Lung (tissue), 13 donors: ENCODE data around the gene HNRNPA1. TPM values are rescaled to one million over a fixed set of nuclear protein-coding genes. Genes with fewer than 3 reads are reported as not detected.

ENCODE experiments used
- ATAC-seq: fragments of 200-7000 bp; cut with Tn5 transposase; one replicate; pipeline ENCODE4 v1.9.1; 2020; ENCODE audit warnings: moderate number of reproducible peaks; ENCODE audit not compliant: insufficient read depth, low FRiP score
- DNase-seq, 3 donors: peaks; one replicate each; pipeline ENCODE4 v3.0.0-alpha.2; 2013 to 2017
- H3K27ac ChIP-seq, 2 donors: one replicate each; pipeline ENCODE4 v1.5.1; 2013; ENCODE audit warnings: mild to moderate bottlenecking in 2 of 2, moderate library complexity in 2 of 2, control low read depth in 1 of 2, inconsistent platforms in 1 of 2, low read depth in 1 of 2, low read length in 1 of 2
- H3K27me3 ChIP-seq, 3 donors: one replicate each; pipeline ENCODE4 v1.5.1; 2013; ENCODE audit warnings: low read length in 2 of 3; ENCODE audit not compliant: control insufficient read depth in 3 of 3, insufficient read depth in 3 of 3
- H3K36me3 ChIP-seq, 4 donors: one replicate each; pipeline ENCODE4 v1.5.1; 2013; ENCODE audit warnings: low read length in 4 of 4, mild to moderate bottlenecking in 1 of 4, moderate library complexity in 1 of 4; ENCODE audit not compliant: control insufficient read depth in 4 of 4, insufficient read depth in 4 of 4
- H3K4me1 ChIP-seq, 5 donors: one replicate each; pipeline ENCODE4 v1.5.1; 2013; ENCODE audit warnings: low read length in 5 of 5, mild to moderate bottlenecking in 2 of 5, moderate library complexity in 1 of 5; ENCODE audit not compliant: control insufficient read depth in 5 of 5, insufficient read depth in 5 of 5
- H3K4me3 ChIP-seq: one replicate; pipeline ENCODE4 v1.5.1; 2013; ENCODE audit warnings: mild to moderate bottlenecking, control low read depth, moderate library complexity
- H3K9ac ChIP-seq, 2 donors: one replicate each; pipeline ENCODE4 v1.5.1; 2013; ENCODE audit warnings: low read length in 2 of 2, control low read depth in 1 of 2; ENCODE audit not compliant: insufficient read depth in 1 of 2
- H3K9me3 ChIP-seq, 4 donors: one replicate each; pipeline ENCODE4 v1.5.1; 2013; ENCODE audit warnings: low read length in 3 of 4, mild to moderate bottlenecking in 1 of 4, moderate library complexity in 1 of 4; ENCODE audit not compliant: control insufficient read depth in 4 of 4, insufficient read depth in 3 of 4
- WGBS, 2 donors: extraction: QIAGEN DNeasy Blood & Tissue Kit; methylation state at CpG; one replicate each; pipeline ENCODE4 v1.1.7; 2013; 5-methylcytosine and 5-hydroxymethylcytosine counted together
- polyA plus RNA-seq, 2 donors: library from polyadenylated mRNA; stranded (reverse); fragments of 200-250 nt; gene quantifications; one replicate each; pipeline ENCODE4 v1.2.1, GENCODE V29; 2013
- small RNA-seq: library from RNA; depleted of rRNA; stranded (forward); fragments of <200 nt; gene quantifications from one replicate; pipeline ENCODE3, GENCODE V24; 2014; ENCODE audit warnings: low replicate concordance
- total RNA-seq, 2 donors: library from RNA; depleted of rRNA in 1 of 2; stranded (reverse); fragments of >200 nt in 1 of 2; gene quantifications; one replicate each; pipeline ENCODE4 v1.2.1, GENCODE V29; 2014 to 2021
- TF ChIP-seq, protein P1 (sequence below): IDR thresholded peaks from 2 replicates; pipeline ENCODE4 v1.5.1; 2012; ENCODE audit warnings: mild to moderate bottlenecking; ENCODE audit errors: control extremely low read depth, extremely low read depth
- donor health status: control.
- donor health status: control.
- donor health status: Bipolar disorder and iron deficiency.
- donor health status: healthy.
- donor health status: DM: yes; HTN: yes; CAD: no.

HNRNPA1 gene
- total and polyA plus RNA-seq, 4 donors = 803 to 937 (median 863) TPM

DNA sequence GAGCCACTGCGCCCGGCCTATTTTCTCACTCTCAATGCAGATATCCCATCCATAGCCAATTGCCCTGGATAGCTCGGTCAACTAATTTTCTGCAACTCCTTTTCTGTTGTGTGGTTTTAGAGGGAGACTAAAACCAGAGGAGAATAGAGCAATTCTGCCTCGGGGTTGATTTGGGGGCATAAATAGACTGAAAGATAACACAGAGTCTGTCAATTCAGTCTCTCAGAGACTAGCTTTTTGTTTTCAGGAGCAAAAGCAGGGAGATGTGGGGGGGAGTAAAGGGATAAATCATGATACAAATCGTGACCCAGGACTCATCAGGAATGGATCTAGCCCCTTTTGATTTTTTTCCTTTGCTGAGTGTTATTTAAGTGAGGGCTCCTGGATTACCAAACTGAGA lies 50.9 kb downstream of the HNRNPA1 start:
- ATAC-seq (no peak), DNase-seq (no peak)
- peaks cover 0 to 7% (median 5%) of the 10 kb centered on the region in 5 donors for H3K4me1 ChIP-seq
- no peaks in the 10 kb centered on the region for H3K9me3 ChIP-seq
- WGBS, 2 donors = 93% methylated on average over 5 of the region's 5 CpGs
- no peak overlapping the region for H3K27ac ChIP-seq
- TF ChIP-seq, protein P1, sequence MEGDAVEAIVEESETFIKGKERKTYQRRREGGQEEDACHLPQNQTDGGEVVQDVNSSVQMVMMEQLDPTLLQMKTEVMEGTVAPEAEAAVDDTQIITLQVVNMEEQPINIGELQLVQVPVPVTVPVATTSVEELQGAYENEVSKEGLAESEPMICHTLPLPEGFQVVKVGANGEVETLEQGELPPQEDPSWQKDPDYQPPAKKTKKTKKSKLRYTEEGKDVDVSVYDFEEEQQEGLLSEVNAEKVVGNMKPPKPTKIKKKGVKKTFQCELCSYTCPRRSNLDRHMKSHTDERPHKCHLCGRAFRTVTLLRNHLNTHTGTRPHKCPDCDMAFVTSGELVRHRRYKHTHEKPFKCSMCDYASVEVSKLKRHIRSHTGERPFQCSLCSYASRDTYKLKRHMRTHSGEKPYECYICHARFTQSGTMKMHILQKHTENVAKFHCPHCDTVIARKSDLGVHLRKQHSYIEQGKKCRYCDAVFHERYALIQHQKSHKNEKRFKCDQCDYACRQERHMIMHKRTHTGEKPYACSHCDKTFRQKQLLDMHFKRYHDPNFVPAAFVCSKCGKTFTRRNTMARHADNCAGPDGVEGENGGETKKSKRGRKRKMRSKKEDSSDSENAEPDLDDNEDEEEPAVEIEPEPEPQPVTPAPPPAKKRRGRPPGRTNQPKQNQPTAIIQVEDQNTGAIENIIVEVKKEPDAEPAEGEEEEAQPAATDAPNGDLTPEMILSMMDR = no peak
- peaks cover 0 to 3% (median 2%) of the 10 kb centered on the region in 4 donors for H3K36me3 ChIP-seq
- H3K27me3 ChIP-seq = no peaks in the 10 kb centered on the region
- no peak overlapping the region for H3K9ac ChIP-seq
- no peak overlapping the region for H3K4me3 ChIP-seq

DNA sequence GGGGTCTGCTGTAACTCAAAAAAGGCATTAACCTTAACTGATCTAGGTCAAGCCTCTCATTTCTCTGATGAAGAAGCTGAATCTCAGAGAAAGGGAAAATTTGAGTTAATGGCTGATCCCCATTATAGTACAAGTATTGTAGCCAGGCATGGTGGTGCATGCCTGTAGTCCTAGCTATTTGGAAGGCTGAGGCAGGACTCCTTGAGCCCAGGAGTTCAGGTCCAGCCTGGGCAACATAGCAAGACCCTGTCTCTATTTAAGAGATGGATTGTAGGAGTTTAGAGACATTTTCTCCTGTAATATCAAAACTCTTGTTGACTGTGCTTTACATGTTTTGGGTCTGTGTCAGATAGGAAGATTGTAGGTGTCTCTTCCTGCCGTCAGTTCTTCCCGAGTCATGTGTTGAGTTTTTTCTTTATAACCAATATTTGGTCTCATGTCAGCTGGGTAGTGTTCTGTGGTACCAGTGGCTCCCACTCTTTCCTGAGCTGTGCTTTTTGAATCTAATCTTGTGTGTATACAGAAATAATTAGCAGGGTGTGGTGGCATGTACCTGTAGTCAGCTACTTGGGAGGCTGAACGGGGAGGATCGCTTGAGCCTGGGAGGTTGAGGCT lies 53.0 kb downstream of the HNRNPA1 start:
- WGBS, 2 donors = 94 to 95% methylated on average over 4 of the region's 4 CpGs
- no peak for ATAC-seq
- TF ChIP-seq, protein P1 = no peak

More for the DNA sequence above, 53.0 kb downstream of the HNRNPA1 start:
- no peak for DNase-seq
- no peak overlapping the region for H3K4me3 ChIP-seq
- peaks cover 0 to 3% (median 2%) of the 10 kb centered on the region in 4 donors for H3K36me3 ChIP-seq
- peaks cover 3 to 19% (median 17%) of the 10 kb centered on the region in 5 donors for H3K4me1 ChIP-seq
- H3K9ac ChIP-seq = no peak overlapping the region
- H3K9me3 ChIP-seq = no peaks in the 10 kb centered on the region
- no peaks in the 10 kb centered on the region for H3K27me3 ChIP-seq
- no peak overlapping the region for H3K27ac ChIP-seq

Small RNA genes within 50 kb of the gene (small RNA-seq; reads per million reads assigned to genes)
- gene RN7SL390P (not detected), gene RNU6-950P (not detected)

Other genes with a start within 250 kb of the HNRNPA1 start
- under 1 TPM; 0.25 to 0.26 TPM for gene HOXC5, start 247.7 kb upstream of the HNRNPA1 start, total RNA-seq
- under 1 TPM; 0.08 to 0.10 TPM for gene HOXC5, start 247.7 kb upstream of the HNRNPA1 start, polyA plus RNA-seq
- gene HOXC4, start 226.9 kb upstream of the HNRNPA1 start, total RNA-seq = under 1 TPM; 0.71 to 0.86 TPM
- gene HOXC4, start 226.9 kb upstream of the HNRNPA1 start, polyA plus RNA-seq = under 1 TPM; 0.18 to 0.31 TPM
- 10 to 100 TPM; 20.3 to 28.4 TPM for gene SMUG1, start 91.7 kb upstream of the HNRNPA1 start, total RNA-seq
- gene SMUG1, start 91.7 kb upstream of the HNRNPA1 start, polyA plus RNA-seq = 10 to 100 TPM; 23.4 to 45.7 TPM
- gene CBX5, start 604 bp upstream of the HNRNPA1 start, total RNA-seq = 10 to 100 TPM; 50.9 to 78.3 TPM
- gene CBX5, start 604 bp upstream of the HNRNPA1 start, polyA plus RNA-seq = 1 to 10 TPM; 8.3 to 9.8 TPM
- gene NFE2, start 20.3 kb downstream of the HNRNPA1 start, total RNA-seq = 1 to 10 TPM; 6.9 to 7.9 TPM
- gene NFE2, start 20.3 kb downstream of the HNRNPA1 start, polyA plus RNA-seq = 10 to 100 TPM in 1 of 2 donors, 1 to 10 TPM in 1; 3.5 to 38.5 TPM
- 100 to 1,000 TPM; 127 to 163 TPM for gene COPZ1, start 44.4 kb downstream of the HNRNPA1 start, total RNA-seq
- 100 to 1,000 TPM in 1 of 2 donors, 10 to 100 TPM in 1; 98.8 to 145 TPM for gene COPZ1, start 44.4 kb downstream of the HNRNPA1 start, polyA plus RNA-seq
- gene GPR84, start 83.8 kb downstream of the HNRNPA1 start, total RNA-seq = 1 to 10 TPM; 1.5 to 2.6 TPM
- 10 to 100 TPM in 1 of 2 donors, under 1 TPM in 1; 0.73 to 76.1 TPM for gene GPR84, start 83.8 kb downstream of the HNRNPA1 start, polyA plus RNA-seq
- gene ZNF385A, start 104.0 kb downstream of the HNRNPA1 start, total RNA-seq = 10 to 100 TPM in 1 of 2 donors, 1 to 10 TPM in 1; 7.6 to 26.1 TPM
- 10 to 100 TPM; 15.3 to 17.9 TPM for gene ZNF385A, start 104.0 kb downstream of the HNRNPA1 start, polyA plus RNA-seq
- gene ITGA5, start 138.5 kb downstream of the HNRNPA1 start, total RNA-seq = 100 to 1,000 TPM in 1 of 2 donors, 10 to 100 TPM in 1; 71.2 to 131 TPM
- gene ITGA5, start 138.5 kb downstream of the HNRNPA1 start, polyA plus RNA-seq = 100 to 1,000 TPM in 1 of 2 donors, 10 to 100 TPM in 1; 39.8 to 134 TPM
- 1 to 10 TPM in 1 of 2 donors, under 1 TPM in 1; 0.68 to 1.2 TPM for gene GTSF1, start 192.9 kb downstream of the HNRNPA1 start, total RNA-seq
- 1 to 10 TPM in 1 of 2 donors, under 1 TPM in 1; 0.69 to 2.1 TPM for gene GTSF1, start 192.9 kb downstream of the HNRNPA1 start, polyA plus RNA-seq
- 10 to 100 TPM; 38.7 to 73.0 TPM for gene NCKAP1L, start 217.0 kb downstream of the HNRNPA1 start, total RNA-seq
- 10 to 100 TPM; 11.1 to 50.2 TPM for gene NCKAP1L, start 217.0 kb downstream of the HNRNPA1 start, polyA plus RNA-seq